Lower leg skin (tissue), 3 donors: ENCODE measurements around the gene LSR.

Source experiments
- POLR2A ChIP-seq, 2 donors: fragments of 450-650 bp; IDR thresholded peaks; one replicate each; pipeline ENCODE4 v1.6.1; 2016 to 2017; ENCODE audit warnings: antibody characterized with exemption in 2 of 2, mild to moderate bottlenecking in 1 of 2, moderate library complexity in 1 of 2
- TF ChIP-seq, protein P1 (sequence below), 3 donors: fragments of 450-650 bp; IDR thresholded peaks; one replicate each; pipeline ENCODE4 v1.5.1; 2016; ENCODE audit warnings: antibody characterized with exemption in 3 of 3, mild to moderate bottlenecking in 3 of 3, moderate library complexity in 2 of 3

DNA sequence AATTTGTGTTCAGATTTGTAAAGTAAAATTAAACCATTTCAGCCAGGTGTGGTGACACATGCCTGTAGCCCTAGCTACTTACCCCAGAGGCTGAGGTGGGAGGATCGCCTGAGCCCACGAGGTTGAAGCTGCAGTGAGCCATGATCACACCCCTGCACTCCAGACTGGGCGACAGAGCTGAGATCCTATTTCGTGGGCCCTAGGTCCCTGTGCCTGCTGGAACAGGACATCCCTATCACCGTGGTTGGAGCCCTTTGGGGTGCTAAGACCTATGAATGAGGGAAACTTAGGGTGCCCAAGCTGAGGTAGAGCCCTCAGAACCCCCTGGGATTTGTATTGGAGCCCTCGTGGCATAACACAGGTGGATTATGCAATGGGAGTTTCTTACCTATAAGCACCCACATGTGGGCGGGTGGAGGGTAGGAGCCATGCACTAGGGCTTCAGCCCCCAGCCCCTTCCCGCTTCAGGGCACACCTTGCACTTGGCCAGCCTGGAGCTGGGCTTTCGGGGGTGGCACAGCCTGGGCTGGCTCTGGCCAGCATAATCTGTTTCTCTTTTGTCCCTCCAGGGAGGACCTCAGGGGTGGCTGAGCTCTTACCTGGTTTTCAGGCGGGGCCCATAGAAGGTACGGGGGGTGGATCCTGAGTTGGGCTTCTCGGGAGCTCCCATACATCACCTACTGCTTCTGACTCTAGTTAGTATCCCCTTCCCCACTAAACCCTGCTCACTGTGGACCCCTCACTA is 12.7 kb downstream of the LSR start:
- TF ChIP-seq, protein P1, sequence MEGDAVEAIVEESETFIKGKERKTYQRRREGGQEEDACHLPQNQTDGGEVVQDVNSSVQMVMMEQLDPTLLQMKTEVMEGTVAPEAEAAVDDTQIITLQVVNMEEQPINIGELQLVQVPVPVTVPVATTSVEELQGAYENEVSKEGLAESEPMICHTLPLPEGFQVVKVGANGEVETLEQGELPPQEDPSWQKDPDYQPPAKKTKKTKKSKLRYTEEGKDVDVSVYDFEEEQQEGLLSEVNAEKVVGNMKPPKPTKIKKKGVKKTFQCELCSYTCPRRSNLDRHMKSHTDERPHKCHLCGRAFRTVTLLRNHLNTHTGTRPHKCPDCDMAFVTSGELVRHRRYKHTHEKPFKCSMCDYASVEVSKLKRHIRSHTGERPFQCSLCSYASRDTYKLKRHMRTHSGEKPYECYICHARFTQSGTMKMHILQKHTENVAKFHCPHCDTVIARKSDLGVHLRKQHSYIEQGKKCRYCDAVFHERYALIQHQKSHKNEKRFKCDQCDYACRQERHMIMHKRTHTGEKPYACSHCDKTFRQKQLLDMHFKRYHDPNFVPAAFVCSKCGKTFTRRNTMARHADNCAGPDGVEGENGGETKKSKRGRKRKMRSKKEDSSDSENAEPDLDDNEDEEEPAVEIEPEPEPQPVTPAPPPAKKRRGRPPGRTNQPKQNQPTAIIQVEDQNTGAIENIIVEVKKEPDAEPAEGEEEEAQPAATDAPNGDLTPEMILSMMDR (IDR thresholded peaks at IDR 0.05), result no peak
- no peak for TF ChIP-seq POLR2A (IDR thresholded peaks at IDR 0.05)
